Stimulated activated CD8-positive, alpha-beta memory T cell treated with anti-CD3 and anti-CD28 coated beads, Interleukin-4, amount 100 ng/mL, for 24 hours (primary cell): ENCODE results near the gene AP3D1.
"Not testable (repeated sequence)": the region's sequence is repeated elsewhere in the genome, so short reads cannot be mapped to it uniquely, and the experiment has no call there.

Experiments used
- DNase-seq: peaks from one replicate; pipeline ENCODE4 v3.0.0-alpha.2; 2020; ENCODE audit warnings: low read depth

The AP3D1 gene

GRCh38 chr19:2110822-2111221 lies 40.5 kb downstream of the AP3D1 start:
- DNase-seq: no peak

GRCh38 chr19:2109046-2109864 lies 42.1 kb downstream of the AP3D1 start:
- no peak for DNase-seq

GRCh38 chr19:2108251-2109016 lies 42.9 kb downstream of the AP3D1 start:
- no peak for DNase-seq

GRCh38 chr19:2103045-2103707 lies 48.2 kb downstream of the AP3D1 start:
- DNase-seq: no peak

- DNase-seq: no peak
Measured at GRCh38 chr19:2101417-2102335, 49.7 kb downstream of the AP3D1 start.

- no peak for DNase-seq
Measured at GRCh38 chr19:2100719-2101061, 50.7 kb downstream of the AP3D1 start.

- DNase-seq: no peak
Measured at GRCh38 chr19:2099937-2100718, 51.2 kb downstream of the AP3D1 start.

GRCh38 chr19:2099054-2099501 lies 52.3 kb downstream of the AP3D1 start:
- no peak for DNase-seq

GRCh38 chr19:2097886-2098327 lies 53.5 kb downstream of the AP3D1 start:
- DNase-seq: no peak

GRCh38 chr19:2097203-2097885 lies 54.0 kb downstream of the AP3D1 start:
- DNase-seq: peak; percentile 49

GRCh38 chr19:2096480-2097202 lies 54.7 kb downstream of the AP3D1 start, which contains the start of gene IZUMO4:
TSS of gene IZUMO4 (plus strand) at chr19:2096915. CDS start at chr19:2096946, 31 bp downstream.
- DNase-seq: peak; percentile 100

- DNase-seq: peak; percentile 81
Measured at GRCh38 chr19:2096034-2096479, 55.3 kb downstream of the AP3D1 start, which contains the start of gene MOB3A. TSS of gene MOB3A (minus strand) at chr19:2096326. CDS start at chr19:2078560, 17,766 bp downstream.

- not testable (repeated sequence) for DNase-seq
Measured at GRCh38 chr19:2091926-2092525, 59.3 kb downstream of the AP3D1 start.

GRCh38 chr19:2089727-2090053 lies 61.7 kb downstream of the AP3D1 start:
- no peak for DNase-seq

GRCh38 chr19:2089001-2089711 lies 62.2 kb downstream of the AP3D1 start:
- DNase-seq: no peak

- DNase-seq: no peak
Measured at GRCh38 chr19:2087621-2088100, 63.7 kb downstream of the AP3D1 start.

GRCh38 chr19:2086695-2087620 lies 64.4 kb downstream of the AP3D1 start:
- DNase-seq: not testable (repeated sequence)
